GM18508 (cell line): ENCODE results near the gene DESI2.

Experiments
- ATAC-seq: cut with Tn5 transposase; IDR thresholded peaks from one replicate; pipeline ENCODE4 v1.9.1; 2021; ENCODE audit warnings: moderate number of reproducible peaks; ENCODE audit not compliant: insufficient read depth, unreplicated experiment

The DESI2 gene

GRCh38 chr1:244749230-244750016 lies 96.5 kb downstream of the DESI2 start:
- no peak for ATAC-seq

GRCh38 chr1:244751271-244751895 lies 98.5 kb downstream of the DESI2 start:
- no peak for ATAC-seq

- no peak for ATAC-seq
Observed at GRCh38 chr1:244755673-244756072, 102.7 kb downstream of the DESI2 start.

- no peak for ATAC-seq
Observed at GRCh38 chr1:244757091-244757939, 104.4 kb downstream of the DESI2 start.
